Measurements from ENCODE around the gene MLH1.
"Not testable (repeated sequence)": the region's sequence is repeated elsewhere in the genome, so short reads cannot be mapped to it uniquely, and the experiment has no call there.

The MLH1 gene

GRCh38 chr3:37040231-37040630 lies 46.9 kb downstream of the MLH1 start:
- no peak for DNase-seq

DNA sequence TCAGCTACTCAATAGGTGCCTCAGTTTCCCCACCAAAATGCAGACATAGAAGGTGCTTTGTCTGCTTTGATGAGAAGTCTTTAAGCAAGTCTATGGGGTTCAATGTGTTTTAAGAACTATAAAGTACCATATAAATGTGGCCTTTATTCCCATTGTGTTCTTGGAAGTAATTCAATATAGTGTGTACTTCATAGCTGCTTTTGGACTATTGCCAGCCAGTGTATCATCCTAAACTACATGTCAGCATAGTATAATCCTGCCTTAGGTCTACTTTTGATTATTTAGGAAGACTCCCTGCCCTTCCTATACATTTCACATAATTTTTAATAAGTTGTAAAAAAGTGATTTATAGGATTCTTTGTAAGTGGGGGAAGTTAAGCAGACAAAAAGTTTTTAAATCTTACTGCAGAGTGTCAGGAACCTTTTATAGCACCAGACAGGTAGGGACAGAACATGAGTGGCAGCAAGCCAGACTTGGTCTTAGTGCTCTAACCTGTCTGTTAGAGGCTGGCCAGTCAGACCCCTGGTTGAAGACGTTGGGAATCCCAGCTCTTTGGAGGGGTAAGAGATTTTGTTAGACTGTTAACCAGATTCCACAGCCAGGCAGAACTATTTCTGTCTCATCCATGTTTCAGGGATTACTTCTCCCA lies 48.4 kb downstream of the MLH1 start:
- no peak for DNase-seq

DNA sequence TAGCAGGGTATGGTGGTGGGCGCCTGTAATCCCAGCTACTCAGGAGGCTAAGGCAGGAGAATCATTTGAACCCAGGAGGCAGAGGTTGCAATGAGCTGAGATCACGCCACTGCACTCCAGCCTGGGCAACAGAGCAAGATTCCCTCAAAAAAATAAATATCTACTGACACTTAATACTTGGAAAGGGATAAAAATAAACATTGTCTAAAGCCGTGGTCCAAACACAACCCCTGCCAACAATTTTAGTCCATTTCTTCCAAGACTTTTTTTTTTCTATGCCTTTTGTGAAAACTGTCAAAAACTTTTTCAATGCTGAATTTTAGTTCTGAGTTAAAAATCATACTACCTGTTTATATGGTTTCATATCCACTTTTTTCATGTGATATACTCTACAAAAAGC lies 49.4 kb downstream of the MLH1 start:
- DNase-seq = not testable (repeated sequence)

DNA sequence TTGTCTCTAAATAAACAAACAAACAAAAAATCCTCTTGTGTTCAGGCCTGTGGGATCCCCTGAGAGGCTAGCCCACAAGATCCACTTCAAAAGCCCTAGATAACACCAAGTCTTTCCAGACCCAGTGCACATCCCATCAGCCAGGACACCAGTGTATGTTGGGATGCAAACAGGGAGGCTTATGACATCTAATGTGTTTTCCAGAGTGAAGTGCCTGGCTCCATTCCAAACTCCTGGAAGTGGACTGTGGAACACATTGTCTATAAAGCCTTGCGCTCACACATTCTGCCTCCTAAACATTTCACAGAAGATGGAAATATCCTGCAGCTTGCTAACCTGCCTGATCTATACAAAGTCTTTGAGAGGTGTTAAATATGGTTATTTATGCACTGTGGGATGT lies 57.0 kb downstream of the MLH1 start:
- no peak for DNase-seq

DNA sequence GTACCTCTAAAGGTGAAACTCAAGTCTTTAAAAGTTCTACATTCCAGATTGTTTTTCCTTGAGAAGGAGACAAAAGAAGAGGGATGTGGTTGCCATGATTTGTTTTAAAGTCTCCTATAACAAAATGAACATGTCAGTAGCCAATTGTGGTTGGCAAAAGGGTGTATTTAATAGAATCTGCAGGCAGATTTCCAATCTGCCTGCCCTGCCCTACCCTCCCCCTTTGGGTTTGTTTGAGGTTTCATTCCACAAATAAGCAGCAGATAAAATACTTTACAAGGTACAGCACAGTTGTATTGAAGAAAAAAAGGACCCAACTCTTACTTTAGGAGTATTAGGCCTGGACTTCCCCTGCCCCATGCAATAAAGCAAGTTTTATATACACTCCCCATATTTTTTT lies 59.5 kb downstream of the MLH1 start:
- DNase-seq = no peak

DNA sequence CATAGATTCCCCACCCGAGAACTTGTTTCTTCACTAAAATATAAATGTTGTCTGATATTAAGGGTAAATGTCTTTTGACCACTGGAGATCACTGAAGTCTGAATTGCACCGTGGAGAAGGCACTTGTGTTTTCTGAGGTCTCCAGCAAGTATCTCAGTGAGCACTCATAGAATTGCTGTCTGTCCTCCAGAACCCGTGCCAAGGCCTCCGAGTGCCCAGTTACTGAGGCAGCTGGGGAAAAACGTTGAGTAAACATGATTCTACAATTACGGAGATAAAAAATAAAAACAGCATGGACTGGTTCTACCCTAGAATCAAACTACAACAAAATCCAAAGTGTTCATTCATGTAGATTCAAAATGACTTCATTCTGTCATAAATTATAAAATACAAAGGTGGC lies 60.0 kb downstream of the MLH1 start:
- DNase-seq = no peak

- DNase-seq = no peak
Measured at GRCh38 chr3:37053753-37054152, 60.4 kb downstream of the MLH1 start.

DNA sequence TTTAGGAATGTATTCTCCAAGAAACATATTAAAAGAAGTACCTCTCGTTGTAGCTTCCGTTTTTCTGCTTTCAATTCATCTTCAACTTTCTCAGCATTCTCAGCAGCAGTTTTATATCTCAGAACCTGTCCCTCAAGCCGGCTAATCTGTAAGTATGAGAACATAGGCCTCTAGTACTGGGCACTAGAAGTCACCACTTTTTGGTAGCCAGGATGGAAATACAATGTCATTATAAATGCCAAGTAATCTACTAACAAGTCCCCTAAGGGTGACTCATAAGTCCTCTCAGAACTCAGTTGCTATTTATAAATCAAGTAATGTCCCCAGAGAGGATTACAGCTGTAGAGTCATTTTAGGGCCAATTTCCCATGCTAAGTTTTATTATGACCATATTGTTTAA lies 61.1 kb downstream of the MLH1 start:
- no peak for DNase-seq

DNA sequence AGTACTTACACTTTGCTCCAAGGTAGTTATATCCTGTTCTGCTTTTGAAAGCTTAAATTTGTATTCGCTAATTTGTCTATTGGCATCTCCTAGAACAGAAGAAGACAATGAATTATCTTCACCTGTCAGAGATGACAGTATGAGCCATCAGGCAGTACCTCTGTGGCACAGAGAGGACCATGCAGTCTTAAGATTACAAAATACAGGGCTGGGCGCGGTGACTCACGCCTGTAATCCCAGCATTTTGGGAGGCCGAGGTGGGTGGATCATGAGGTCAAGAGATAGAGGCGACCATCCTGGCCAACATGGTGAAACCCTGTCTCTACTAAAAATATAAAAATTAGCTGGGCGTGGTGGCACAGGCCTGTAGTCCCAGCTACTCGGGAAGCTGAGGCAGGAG lies 61.8 kb downstream of the MLH1 start:
- DNase-seq = not testable (repeated sequence)

DNA sequence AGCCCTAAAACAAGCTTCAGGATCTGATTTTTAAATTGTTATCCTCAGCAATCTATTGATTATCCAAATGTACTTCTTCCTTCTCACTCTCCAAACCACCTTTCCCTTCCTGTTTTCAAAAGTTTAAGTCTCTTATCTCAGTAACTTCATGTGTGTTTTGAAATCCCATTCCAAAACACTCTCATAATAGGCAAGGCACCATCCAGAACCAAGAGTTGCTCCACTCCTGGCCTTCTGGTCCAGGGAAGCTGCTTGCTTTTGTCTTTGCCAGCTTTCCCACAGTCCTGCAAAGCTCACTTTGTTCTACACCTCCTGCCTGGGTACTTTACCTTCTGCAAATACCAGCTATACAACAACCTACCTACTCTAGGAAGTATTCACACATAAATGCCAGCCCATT lies 63.5 kb downstream of the MLH1 start:
- DNase-seq = no peak

- DNase-seq = no peak
Measured at GRCh38 chr3:37058117-37058516, 64.8 kb downstream of the MLH1 start.

DNA sequence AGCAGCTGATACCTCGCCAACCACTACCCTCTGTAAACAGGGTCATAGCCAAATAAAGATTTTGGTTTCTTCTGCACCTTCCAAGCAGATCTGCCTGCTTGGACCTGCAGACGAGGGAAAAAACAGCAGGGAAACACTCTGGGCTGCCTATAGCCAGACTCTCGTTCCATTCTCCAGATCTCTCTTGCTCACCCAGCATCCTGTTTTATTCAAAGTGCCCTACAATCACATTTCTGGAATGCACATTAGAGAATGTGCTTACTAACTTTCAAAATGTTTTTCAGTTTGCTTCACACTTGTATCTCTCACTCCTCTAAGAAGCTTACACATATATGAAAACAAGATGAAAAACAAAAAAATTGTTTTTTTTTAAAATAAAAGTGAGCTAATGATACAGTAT lies 71.4 kb downstream of the MLH1 start:
- no peak for DNase-seq

DNA sequence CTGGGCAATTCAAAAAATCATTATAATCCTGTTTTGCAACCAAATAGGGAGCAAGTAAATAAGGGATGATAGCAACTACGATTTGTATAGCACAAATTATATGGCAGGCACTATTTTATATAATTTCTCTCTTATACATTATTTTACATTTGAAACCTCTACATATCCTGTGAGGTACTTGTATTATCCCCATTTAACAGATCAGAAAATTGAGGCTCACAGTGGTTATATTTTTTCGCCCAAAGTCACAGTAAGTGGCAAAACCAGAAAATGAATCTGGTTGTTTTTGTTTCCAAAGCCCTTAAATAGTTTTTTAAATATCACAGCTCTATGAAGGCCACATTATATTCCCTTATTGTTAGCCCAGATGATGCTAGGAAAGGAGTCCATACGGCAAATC lies 74.3 kb downstream of the MLH1 start:
- no peak for DNase-seq

DNA sequence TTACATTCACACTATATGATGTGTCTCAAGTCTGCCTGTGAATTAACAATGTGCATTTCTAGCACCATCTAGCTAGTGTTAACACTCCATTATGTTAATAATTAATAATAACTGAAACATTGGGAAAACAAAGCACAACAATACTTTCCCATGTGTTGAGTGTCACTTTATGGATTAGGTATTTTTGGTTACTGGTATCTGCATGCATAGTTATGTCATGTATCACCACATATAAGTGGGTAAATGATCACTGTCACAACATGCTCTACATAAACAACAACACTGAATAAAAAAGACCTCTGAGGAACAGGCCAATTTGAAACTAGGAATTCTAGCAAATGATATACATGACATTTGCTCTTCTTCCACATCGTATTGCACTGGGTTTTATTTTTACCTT lies 74.7 kb downstream of the MLH1 start:
- DNase-seq = no peak

DNA sequence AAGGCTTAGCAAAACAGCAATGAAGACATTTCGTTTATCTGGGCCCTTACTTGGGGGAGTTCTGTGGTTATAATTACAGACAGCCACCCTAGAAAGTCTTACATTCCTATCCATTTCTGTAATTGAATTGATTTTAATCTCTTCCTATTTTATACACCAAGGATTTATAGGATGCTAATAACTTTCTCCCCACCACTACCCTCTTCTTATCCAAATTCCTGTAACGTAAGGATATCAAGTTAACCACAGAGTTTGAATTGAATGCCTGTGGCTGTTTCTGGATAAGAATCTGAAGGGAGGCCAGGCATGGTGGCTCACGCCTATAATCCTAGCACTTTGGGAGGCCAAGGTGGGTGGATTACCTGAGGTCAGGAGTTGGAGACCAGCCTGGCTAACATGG lies 78.6 kb downstream of the MLH1 start:
- DNase-seq = no peak

DNA sequence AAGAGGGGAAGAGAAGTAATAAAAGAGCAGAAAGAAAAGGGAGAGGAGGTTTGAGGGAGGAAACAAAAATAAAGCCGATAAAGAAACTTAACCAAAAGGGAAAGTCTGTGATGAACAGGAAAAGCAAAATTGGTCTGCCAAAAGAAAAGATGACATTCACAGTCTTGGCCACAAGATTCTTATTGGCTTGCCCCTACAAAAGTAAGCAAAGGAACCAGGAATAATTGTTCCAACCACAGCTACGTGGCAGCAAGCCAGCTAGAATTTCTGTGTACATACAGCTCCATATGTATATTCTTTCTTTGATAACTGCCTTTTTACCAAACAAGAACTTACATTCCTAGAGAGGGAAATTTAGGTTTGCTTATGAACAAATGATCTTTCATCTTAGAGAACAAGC lies 79.6 kb downstream of the MLH1 start:
- no peak for DNase-seq

GRCh38 chr3:37074178-37074577 lies 80.9 kb downstream of the MLH1 start:
- DNase-seq = no peak

- no peak for DNase-seq
Measured at GRCh38 chr3:37075955-37076354, 82.6 kb downstream of the MLH1 start.

DNA sequence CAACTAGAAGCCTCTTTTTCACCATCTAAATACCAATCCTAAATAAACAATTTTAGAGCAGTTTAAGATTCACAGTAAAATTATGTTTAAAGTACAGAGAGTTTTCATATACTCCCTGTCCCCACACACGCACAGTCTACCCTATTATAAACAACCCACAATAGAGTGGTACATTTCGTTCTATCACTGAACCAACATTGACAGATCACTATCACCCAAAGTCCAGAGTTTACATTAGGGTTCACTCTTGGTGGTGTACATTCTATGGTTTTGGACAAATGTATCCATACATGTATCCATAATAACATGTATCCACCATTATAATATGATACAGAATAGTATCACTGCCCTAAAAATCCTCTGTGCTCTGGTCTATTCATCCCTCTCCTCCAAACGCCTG lies 89.0 kb downstream of the MLH1 start:
- no peak for DNase-seq

- no peak for DNase-seq
Measured at GRCh38 chr3:37086918-37087317, 93.6 kb downstream of the MLH1 start.

DNA sequence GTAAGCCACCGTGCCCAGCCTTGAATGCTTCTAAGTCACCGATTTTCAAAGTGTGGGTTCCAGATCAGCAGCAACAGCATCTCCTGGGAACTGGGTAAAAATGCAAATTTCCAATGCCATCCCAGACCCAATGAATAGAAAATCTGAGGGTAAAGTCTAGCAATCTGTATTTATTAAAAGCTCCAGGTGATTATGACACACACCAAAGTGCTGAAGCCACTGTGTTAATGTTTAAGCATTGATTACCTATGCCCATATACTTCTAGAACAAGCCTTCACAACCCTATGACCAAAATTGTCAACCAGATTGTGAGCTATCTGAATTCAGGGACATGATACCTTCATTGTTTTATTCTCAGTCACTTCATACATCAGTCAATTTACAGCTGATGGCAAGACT lies 94.6 kb downstream of the MLH1 start:
- DNase-seq = no peak

- DNase-seq = no peak
Measured at GRCh38 chr3:37092484-37092883, 99.2 kb downstream of the MLH1 start.

- no peak for DNase-seq
Measured at GRCh38 chr3:37093481-37093880, 100.2 kb downstream of the MLH1 start.

DNA sequence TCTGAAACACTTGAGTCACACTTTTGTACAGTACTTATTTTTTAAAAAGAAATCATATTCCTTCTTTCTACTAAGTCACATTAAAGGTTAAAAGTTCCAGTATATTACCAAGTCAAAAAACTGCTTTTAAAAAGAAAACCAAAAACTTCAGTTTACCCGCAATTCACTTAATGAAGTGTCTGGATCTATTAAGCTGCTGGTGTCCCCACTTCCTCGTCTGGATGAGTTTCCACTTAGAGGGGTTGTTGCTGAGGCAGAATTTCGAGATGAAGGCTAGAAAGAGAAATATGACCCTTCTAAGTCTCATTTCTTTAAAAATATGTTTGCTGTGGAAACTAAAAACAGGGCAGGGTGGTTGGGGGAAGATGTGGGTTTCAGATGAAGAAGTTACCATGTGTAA lies 101.3 kb downstream of the MLH1 start:
- no peak for DNase-seq

- DNase-seq = no peak
Measured at GRCh38 chr3:37096288-37096687, 103.0 kb downstream of the MLH1 start.

DNA sequence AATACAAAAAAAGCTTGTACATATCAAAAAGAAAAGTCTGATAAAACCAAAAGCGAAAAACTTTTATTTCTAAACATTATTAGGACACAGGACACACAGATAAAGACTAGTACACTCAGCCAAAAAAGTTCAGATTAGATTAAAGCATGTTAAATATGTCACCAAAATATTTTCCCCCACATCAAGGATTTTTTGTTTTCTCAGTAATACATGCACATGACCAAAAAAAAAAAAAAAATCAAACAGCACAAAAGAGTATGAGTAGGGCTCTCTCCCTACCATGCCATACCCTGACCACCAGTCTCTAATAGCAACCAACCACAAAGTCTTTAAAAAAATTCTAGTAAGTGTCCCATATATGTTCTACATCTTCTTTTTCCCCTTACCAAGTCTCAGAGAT lies 103.7 kb downstream of the MLH1 start:
- DNase-seq = no peak

All from activated CD8-positive, alpha-beta memory T cell treated with anti-CD3 and anti-CD28 coated beads for 24 hours (primary cell).